ENCODE results near the gene FOXL2. TPM values are rescaled to one million over a fixed set of nuclear protein-coding genes. Genes with fewer than 3 reads are reported as not detected.

Gene FOXL2
- total and polyA plus RNA-seq, 9 of the 15 experiments (the other 6 are each of a cell fraction or from before 2014, with no cell fraction given), result 0.27 to 22.1 (median 3.2) TPM

DNA sequence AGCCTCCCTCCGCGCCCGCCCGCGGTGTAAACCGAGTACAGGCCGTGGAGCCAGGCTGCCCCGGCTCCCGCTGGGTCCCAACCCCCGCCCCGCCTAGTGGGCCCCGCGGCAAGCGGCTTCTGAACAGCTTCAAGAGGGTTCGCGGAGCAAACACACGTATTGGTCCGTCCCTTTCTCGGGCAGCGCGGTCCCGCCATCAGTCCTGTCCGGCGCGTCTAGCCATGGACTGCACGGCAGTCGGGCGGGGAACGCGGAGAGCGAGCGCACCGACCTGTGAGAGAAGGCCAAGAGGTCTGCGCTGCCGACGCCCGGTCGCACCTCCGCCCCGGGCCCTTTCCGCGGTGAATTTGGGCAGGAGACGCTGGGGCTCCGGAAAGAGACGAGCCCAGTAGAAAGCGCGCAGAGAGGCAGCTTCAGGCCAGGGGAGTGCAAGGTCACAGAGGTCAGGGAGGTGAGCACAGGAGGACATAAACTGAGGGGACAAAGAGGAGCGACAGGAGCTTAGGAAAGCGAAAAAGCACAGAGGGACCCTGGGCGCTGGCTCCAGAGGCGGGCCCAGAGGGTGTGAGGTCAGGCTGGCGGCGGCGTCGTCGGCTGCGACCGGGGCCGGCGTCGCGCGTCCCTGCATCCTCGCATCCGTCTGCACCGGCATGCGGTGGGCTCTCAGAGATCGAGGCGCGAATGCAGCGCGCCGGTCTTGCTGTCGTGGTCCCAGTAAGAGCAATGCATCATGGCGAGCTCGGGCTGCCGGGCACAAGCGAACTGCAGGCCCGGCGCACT, 1.8 kb downstream of the FOXL2 start (continued):
- TF ChIP-seq, protein P1, sequence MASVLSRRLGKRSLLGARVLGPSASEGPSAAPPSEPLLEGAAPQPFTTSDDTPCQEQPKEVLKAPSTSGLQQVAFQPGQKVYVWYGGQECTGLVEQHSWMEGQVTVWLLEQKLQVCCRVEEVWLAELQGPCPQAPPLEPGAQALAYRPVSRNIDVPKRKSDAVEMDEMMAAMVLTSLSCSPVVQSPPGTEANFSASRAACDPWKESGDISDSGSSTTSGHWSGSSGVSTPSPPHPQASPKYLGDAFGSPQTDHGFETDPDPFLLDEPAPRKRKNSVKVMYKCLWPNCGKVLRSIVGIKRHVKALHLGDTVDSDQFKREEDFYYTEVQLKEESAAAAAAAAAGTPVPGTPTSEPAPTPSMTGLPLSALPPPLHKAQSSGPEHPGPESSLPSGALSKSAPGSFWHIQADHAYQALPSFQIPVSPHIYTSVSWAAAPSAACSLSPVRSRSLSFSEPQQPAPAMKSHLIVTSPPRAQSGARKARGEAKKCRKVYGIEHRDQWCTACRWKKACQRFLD (CRISPR knock-in tag; IDR thresholded peaks at IDR 0.05), result 0 out of 2 replicates have a peak, but pooled peaks have one; percentile 5
- TF ChIP-seq ZBTB33 (CRISPR knock-in tag; IDR thresholded peaks at IDR 0.05) (peak; percentile 77), RNF2 (IDR thresholded peaks at IDR 0.05) (no peak), POLR2A (conservative IDR thresholded peaks at IDR 0.05) (peak; percentile 62), FOXJ2 (tag; IDR thresholded peaks at IDR 0.05) (no peak), PTBP1 (IDR thresholded peaks at IDR 0.05; ENCODE audit: low read depth, low read length) (0 out of 2 replicates have a peak, but pooled peaks have one; percentile 20), ATF7 (IDR thresholded peaks at IDR 0.05) (0 out of 2 replicates have a peak, but pooled peaks have one; percentile 10), ETV5 (CRISPR knock-in tag; IDR thresholded peaks at IDR 0.05; ENCODE audit: low read depth) (peak; percentile 49; the same call in 1 of the 2 replicates), RBBP5 (IDR thresholded peaks at IDR 0.05; ENCODE audit: borderline replicate concordance, insufficient read depth, low read length, poor library complexity, severe bottlenecking) (peak; percentile 96), ZNF263 (CRISPR knock-in tag; IDR thresholded peaks at IDR 0.05; ENCODE audit: borderline replicate concordance) (0 out of 2 replicates have a peak, but pooled peaks have one; percentile 32), FOXP1 (CRISPR knock-in tag; IDR thresholded peaks at IDR 0.05) (0 out of 2 replicates have a peak, but pooled peaks have one; percentile 60), POLR2G (IDR thresholded peaks at IDR 0.05; ENCODE audit: low read depth, low read length) (peak; percentile 85), ESRRA (IDR thresholded peaks at IDR 0.05; ENCODE audit: borderline replicate concordance, low read depth) (peak; percentile 92), UBTF (IDR thresholded peaks at IDR 0.05; ENCODE audit: borderline replicate concordance in 1 of 2, low read depth in 2 of 2, low read length in 2 of 2) (peak; percentile 83 to 95), KAT7 (CRISPR knock-in tag; IDR thresholded peaks at IDR 0.05; ENCODE audit: borderline replicate concordance) (peak; percentile 65; the same call in 1 of the 2 replicates), MCM3 (IDR thresholded peaks at IDR 0.05) (no peak), CBX1 (IDR thresholded peaks at IDR 0.05; ENCODE audit: low read depth) (peak; percentile 11; the same call in 1 of the 2 replicates)
- TF ChIP-seq, protein P2, sequence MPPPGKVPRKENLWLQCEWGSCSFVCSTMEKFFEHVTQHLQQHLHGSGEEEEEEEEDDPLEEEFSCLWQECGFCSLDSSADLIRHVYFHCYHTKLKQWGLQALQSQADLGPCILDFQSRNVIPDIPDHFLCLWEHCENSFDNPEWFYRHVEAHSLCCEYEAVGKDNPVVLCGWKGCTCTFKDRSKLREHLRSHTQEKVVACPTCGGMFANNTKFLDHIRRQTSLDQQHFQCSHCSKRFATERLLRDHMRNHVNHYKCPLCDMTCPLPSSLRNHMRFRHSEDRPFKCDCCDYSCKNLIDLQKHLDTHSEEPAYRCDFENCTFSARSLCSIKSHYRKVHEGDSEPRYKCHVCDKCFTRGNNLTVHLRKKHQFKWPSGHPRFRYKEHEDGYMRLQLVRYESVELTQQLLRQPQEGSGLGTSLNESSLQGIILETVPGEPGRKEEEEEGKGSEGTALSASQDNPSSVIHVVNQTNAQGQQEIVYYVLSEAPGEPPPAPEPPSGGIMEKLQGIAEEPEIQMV (tag; conservative IDR thresholded peaks at IDR 0.05; ENCODE audit: low read depth), result no peak
- TF ChIP-seq, protein P3, sequence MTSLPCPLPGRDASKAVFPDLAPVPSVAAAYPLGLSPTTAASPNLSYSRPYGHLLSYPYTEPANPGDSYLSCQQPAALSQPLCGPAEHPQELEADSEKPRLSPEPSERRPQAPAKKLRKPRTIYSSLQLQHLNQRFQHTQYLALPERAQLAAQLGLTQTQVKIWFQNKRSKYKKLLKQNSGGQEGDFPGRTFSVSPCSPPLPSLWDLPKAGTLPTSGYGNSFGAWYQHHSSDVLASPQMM (CRISPR knock-in tag; IDR thresholded peaks at IDR 0.05), result no peak
